HG02642 (cell line): ENCODE data around the gene HSPA9.
"Not testable (repeated sequence)": the region's sequence is repeated elsewhere in the genome, so short reads cannot be mapped to it uniquely, and the experiment has no call there.

Experiments used
- ATAC-seq: cut with Tn5 transposase; IDR thresholded peaks from one replicate; pipeline ENCODE4 v1.9.1; 2021; ENCODE audit warnings: mild to moderate bottlenecking; ENCODE audit not compliant: unreplicated experiment, poor library complexity

Gene HSPA9

DNA sequence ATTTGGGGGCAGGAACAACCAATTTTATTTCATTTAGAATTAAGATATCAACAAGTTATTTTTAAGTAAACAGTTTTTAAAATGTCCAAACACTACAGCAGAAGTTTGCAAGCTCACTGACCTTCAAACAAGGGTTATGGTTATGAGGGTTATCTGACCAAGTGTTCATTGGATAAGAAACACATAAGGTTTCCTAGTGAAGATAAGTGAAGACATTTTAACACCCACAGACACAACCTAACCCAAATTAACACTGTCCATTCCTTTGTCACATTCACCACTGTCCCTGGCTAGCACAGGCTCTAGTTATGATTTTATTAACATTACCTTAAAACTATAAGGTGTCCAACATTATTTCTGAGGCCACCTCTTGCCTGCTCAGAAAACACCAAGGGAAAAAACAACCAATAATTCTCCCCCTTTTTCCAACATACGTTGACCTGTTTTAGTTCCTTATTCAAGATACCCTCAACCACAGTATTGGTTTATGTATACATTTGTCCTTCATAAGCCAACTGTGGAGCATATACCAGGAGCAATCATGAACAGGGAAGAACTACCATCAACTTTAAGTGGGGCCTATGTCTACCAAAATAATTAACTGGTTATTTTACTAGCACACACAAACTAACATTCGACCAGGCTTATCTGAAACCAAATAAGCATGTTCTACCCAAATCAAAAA is 36.1 kb downstream of the HSPA9 start:
- ATAC-seq = no peak

DNA sequence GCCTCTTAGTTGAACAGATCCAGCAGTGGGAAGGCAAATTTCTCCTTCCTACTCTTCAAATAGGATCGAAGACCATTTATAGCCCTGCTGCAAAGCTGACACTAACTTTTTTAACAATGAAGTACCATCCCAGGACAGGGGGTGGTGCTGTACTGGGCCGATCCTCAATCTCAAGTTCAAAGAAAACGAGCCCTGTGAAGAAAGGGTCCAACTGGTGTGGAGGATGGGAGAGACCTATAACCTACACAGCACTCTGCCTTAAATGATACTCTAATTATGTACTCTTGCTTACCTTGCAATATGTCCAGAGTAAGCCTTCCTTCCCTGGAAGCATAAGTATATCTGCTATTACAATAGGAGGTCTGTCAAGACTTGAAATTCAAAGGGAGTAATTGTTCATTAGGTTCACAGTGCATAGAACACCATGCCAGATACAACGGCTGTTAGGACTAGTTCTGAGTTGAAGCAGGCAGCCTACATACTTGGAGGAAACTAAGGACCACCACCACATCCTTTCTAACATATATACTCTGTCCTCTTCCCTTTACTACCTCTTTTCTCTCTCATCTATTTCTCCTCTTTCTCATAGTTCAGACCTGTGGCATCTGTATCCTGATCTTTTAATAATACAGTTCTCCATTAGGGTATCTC is 38.4 kb downstream of the HSPA9 start:
- ATAC-seq = no peak

DNA sequence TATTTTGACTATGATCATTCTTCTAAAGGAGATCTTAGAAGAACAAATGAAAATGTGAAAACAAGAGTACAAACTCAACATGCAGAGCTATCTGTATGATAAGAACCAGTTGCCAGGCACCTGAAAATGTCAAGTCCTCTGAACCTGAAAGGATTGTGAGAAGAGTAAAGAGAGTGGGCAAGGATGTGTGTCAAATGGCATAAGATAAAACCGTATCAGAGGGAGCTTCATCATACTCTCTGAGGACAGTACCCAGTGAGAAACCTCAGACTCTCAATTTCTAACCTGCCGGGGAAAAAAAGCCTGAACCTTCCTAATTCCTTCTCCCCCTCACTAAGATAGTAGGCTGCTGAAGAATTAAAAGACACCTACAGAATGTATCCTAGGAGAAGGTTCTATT is 39.0 kb downstream of the HSPA9 start:
- no peak for ATAC-seq

DNA sequence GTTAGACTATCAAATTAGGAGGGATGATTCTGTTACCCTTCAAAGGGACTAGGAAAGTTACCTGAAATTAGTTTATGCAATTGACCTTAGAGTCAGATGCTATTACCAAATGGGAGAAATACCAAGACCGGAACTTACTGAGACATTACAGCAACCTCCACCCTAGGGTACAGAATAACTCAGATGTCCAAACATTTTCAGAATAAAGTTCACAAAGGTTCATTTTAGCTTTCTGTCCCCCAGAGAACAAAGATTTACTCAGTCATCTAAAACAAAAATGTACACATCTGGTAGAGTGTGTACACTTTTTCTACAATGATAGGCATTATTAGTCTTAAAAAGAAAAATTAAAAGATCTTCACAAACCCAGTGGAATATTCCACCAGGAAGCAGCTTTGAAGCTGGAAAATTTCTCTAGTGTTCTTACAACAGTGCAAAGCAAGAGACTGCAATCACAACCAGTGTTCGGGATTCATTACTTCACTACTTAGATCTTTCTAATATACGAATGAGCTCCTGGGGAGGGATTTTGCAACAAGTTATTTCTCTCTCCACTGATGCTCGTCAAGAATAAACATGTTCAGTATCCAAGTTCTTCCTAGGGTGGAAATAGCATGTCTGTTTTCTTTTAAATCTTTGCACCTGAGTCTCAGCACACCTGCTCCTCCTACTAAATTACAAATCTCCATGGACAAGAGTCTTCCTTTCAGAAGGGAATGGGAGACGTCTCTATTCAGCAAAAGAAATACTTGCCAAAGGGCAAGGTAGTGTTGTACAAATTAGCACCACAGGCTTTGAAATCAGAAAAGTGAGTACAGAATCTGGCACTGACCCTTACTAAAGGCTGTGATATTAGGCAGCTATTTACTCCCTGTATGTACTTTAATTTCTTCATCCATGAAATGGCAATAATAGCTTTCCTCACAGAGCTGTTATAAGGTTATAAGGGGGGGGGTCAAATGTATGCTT is 40.9 kb downstream of the HSPA9 start:
- no peak for ATAC-seq

DNA sequence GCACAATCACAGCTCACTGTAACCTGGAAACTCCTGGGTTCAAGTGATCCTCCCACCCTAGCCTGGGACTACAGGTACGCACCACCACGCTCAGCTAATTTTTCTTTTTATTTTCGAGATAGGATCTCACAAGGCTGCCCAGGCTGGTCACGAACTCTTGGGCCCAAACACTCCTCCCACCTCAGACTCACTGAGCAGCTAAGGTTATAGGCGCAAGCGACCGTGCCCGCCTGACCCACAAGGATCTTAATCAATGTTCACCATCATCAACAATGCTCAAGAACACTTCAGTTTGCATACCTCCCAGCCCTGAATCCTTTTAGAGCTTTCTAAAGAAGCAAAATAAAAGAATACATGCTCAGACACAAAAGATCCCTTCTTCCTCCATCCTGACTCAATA is 45.4 kb downstream of the HSPA9 start:
- ATAC-seq = no peak

DNA sequence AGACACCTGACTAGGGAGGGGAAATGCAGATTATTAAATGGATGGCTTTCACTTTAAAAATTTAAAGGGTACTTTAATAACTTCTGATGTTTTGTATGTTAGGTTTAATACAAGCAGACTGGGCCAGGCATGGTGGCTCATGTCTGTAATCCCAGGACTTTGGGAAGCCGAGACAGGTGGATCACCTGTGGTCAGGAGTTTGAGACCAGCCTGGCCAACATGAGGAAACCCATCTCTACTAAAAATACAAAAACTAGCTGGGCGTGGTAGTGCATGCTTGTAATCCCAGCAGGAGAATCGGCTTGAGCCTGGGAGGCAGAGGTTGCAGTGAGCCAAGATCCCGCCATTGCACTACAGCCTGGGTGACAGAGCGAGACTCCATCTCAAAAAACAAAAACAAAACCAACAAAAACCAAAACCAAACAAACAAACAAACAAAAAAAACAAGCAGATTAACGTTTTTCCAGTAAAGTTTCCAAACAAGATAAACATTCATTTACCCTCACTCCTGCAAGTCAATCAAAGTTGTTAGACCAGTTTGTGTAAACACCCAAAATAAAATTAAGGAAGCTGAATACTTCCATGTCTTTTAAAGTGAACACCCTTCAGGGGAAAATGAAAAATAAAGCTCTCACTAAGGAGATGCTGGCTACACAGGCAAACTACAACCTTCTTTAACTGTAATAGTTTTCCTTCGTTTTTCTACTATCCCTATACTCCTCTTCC is 46.3 kb downstream of the HSPA9 start:
- no peak for ATAC-seq

DNA sequence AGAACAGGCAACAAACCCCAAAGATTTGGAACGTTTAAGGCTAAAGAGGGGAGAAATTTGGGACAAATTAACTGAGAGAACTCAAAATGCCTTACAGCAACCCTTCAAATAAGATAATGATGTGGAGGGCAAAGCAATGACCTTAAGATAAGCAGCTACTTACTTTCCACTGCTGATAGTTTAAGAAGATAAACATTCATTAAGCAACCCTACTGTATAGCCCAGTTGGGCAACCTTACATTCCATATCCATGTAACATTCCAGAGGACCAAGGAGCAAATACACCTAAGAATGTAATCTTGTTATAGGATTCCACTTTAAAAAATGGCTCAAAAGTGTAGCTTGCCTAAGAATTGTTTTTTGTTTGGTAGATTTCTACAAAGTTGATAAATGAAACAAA is 47.0 kb downstream of the HSPA9 start:
- no peak for ATAC-seq

DNA sequence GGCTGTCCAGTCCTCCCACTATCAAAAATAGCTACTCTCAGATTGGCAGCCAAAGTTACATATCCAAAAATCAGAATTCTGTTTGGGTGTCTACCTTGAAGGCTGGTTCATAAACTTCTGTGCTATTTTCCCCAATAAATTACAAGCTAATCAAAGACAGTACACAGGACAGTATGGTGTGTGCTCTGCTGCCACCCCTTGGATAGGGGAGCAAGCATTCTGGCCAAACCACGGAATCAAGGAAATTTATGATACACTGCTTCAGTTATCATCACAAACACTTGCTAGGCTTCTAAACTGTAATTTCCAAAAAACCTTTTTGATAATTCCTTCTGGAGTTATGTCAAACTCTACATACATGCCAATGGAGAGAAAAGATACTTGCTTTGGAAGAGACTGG is 48.0 kb downstream of the HSPA9 start:
- ATAC-seq = no peak

DNA sequence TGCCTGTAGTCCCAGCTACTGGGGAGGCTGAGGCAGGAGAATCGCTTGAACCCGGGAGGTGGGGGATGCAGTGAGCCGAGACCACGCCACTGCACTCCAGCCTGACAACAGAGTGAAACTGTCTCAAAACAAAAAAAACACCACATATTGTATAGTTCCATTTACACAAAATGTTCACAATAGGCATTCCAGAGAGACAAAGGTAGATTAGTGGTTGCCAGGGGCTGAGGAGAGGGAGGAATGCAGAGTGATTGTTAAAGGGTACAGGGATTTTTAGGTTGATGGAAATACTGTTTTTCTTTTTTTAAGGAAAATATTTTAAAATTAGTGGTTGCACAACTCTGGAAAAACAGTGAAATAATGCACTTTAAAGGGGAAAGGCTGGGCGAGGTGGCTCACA is 51.8 kb downstream of the HSPA9 start:
- ATAC-seq = no peak

DNA sequence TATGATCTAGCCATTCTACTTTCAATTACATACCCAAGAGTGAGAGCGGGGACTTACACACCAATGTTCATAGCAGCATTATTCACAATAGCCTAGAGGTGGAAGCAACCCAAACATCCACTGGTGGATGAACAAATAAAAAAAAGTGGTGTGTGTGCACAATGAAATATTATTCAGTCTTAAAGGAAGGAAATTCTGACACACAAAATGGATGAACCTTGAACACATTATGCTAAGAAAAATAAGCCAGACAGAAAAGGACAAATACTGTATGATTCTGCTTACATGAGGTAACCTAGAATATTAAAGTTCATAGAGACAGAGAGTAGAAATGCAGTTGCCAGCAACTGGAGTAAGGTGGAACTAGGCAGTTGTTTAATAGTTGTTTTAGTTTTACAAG is 54.2 kb downstream of the HSPA9 start:
- ATAC-seq = no peak

DNA sequence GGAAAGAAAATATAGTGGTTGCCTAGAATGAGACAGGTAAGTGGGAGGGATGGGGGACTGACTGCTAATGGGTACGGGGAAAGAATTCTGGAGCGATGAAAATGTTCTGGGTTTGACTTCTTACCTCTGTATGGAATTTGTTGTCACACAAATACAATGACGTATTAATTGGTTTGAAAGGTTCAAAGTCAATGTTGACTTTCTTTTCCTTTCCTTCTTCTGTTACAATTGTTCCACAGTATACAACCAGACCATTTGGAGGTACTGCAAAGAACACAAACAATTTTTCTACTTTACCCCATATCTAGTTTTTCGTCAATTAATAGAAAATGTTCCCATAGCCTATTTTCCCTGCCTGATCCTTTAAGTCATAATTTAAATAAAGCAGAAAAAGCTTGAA is 57.8 kb downstream of the HSPA9 start:
- no peak for ATAC-seq

DNA sequence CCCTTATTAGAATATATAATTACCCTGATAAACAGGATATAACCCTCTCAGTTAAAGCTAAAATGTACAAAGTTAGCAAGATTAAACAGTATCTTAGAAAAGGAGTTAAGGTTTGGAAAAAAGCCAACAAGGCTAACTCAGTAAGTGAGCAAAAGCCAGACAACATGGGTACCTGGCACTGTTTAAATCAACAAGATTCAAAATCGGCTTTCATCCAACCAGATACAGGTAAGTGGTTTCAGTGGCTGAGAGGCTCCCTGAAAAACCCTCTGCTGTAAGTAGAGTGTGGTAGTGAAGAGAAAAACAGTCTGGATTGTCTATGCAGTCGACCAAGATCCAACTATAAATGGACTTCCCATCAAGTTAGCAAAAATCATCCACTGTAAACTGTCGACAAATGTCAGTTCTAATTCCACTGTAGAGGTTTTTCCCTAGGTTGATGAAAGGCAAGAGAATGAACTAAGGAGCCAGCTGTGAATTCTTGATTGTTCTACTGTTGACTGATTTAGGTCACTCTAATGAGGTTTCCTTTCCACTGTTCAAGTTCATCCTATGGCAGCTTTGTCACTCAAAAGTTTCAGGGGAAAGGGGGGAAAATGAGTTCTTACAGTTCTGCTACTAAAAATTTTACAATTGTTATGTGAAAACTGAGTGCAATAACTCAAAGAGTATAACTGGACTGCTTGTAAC is 59.5 kb downstream of the HSPA9 start:
- ATAC-seq = no peak

DNA sequence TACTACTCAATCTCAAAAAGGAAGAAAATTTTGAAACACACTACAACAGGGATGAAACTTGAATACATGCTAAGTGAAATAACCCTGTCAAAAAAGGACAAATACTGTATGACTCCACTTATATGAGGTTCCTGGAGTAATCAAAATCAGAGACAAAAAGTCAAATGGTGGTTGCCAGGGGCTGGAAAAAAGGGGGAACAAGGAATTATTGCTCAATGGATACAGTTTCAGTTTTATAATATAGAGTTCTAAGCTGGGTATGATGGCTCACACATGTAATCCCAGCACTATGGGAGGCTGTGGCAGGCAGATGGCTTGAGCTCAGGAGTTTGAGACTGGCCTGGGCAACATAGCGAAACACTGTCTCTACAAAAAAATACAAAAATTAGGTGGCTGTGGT is 61.2 kb downstream of the HSPA9 start:
- no peak for ATAC-seq

DNA sequence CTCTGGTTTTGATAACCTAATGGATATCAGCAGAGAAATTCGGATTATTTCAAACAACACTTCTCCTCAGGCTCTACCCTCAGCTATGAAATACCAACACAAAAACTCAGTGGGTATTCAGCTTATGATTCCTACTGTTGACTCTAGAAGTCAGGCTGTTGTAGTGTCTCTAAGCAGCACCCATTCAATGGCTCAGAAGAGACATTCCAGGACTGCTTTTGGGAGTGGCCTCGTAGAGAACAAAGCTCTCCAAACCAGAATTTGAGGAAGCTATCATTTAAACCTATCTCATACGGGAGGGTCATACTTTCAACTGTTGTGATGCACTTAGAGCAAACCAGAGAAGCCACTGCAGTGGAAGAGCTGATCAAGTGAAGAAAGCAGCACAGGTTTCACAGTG is 66.2 kb downstream of the HSPA9 start:
- no peak for ATAC-seq

DNA sequence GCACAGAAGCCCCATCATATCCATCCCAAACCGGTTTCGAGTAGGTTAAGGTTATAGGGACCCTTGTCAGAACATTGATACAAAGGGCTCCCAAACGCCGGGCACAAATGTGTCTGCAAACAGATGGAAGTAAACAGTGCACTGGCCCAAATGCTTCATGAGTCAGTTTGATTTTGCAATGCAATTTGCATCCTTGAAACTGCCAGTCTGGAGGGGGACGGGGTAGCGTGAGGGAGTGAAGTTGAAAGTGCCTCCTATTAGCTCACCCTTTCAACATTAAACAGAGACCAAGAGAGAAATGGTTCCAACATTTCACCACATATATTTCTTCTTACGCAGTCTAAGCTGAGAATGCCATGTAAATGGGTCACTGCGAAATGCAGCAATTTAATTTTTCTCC is 67.7 kb downstream of the HSPA9 start:
- not testable (repeated sequence) for ATAC-seq

DNA sequence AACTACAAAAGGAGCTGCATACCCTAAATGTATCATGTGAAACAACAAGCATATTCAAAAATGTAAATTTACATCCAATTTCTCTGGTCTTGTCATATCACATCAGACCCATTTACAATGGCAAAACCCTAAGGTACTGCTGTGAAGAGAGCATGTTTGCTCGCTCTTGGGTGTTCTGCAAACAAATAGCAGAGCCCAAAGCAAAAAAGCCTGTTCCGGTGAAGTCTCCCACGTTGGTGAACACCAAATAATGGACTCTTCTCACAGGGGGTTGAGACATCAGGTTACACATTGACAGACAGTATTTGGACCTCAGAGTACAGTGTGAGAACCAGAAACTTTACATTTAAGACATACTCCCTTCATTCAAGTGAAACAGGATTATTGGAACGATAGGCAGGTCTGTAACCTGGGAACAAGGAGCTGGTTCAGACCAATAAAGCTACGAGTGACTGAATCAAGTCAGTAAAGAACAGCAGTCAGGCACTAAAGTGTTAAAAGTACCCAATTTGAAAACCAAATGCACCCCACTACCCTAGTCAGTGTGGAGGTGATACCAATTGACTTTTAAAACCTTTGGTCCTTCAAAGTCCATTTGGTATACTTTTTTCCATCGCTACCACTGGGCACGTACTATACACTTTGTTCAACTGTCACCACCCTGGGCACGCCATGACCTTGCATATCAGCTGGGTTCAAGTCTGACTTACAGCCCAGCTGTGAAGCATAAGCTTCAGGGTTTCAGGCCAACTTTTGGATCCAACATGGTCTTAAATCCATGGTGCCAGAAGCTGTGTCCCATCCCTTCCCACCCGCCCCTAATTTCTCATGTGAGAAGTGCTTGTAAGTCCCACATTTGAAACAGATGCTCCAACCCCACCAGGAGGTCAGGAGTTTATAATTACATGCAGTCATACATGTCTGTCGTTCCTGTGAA is 68.6 kb downstream of the HSPA9 start:
- no peak for ATAC-seq

DNA sequence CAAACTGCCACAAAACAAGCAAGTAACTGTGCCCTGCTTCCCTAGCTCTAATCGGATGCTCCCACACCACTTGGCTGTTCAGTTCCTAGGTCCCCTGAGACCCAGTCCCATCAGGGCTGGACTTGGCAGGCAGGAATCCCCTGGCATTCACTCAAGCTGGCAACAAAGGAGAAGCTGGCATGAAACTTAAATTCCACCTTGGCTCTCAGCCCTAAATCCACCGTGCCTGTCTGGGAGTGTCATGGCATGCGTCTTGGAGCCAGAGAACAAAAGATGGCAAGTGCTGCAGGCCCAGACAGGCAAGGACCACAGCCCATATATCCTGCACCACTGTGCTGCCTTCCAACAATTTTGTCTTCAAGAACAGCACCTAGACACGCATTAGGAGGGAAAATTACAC is 70.4 kb downstream of the HSPA9 start:
- ATAC-seq = no peak
